ENCODE data around the gene PKP3.
"Not testable (repeated sequence)": the region's sequence is repeated elsewhere in the genome, so short reads cannot be mapped to it uniquely, and the experiment has no call there.

PKP3 gene

GRCh38 chr11:394858-395655 lies 1.0 kb downstream of the PKP3 start:
- no peak for DNase-seq (ENCODE audit: low read depth)

- no peak for DNase-seq (ENCODE audit: low read depth)
Measured at GRCh38 chr11:395866-396265, 1.9 kb downstream of the PKP3 start.

- DNase-seq (ENCODE audit: low read depth), result no peak
Measured at GRCh38 chr11:396511-396947, 2.5 kb downstream of the PKP3 start.

GRCh38 chr11:396948-397548 lies 3.0 kb downstream of the PKP3 start:
- no peak for DNase-seq (ENCODE audit: low read depth)

DNA sequence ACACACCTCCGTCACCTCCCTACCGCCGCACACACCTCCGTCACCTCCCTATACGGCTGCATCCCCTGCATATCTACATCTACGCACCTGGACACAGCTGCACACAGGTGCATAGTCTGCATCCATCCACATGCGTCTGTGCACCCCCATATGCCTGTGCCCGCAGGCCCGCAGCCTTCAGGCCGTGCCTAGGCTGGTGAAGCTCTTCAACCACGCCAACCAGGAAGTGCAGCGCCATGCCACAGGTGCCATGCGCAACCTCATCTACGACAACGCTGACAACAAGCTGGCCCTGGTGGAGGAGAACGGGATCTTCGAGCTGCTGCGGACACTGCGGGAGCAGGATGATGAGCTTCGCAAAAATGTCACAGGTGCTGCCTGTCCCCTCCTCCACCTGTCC lies 4.8 kb downstream of the PKP3 start:
- no peak for DNase-seq (ENCODE audit: low read depth)

DNA sequence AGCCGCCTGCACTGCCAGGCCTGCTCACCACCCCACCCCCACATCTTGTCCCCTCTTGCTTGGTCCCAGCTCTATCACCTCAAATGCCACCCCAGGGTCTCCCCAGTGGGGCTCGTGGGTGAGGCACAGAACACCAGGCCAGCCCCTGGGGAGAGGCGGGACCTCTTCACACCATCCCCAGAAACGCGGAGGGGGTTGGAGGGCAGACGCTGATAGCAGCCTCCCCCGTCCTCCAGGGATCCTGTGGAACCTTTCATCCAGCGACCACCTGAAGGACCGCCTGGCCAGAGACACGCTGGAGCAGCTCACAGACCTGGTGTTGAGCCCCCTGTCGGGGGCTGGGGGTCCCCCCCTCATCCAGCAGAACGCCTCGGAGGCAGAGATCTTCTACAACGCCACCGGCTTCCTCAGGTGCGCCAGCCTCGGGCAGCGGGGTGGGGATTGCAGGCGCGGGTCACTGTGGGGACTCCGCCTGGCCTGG lies 5.8 kb downstream of the PKP3 start:
- DNase-seq (ENCODE audit: low read depth), result no peak

GRCh38 chr11:400241-400689 lies 6.3 kb downstream of the PKP3 start:
- DNase-seq (ENCODE audit: low read depth), result no peak

DNA sequence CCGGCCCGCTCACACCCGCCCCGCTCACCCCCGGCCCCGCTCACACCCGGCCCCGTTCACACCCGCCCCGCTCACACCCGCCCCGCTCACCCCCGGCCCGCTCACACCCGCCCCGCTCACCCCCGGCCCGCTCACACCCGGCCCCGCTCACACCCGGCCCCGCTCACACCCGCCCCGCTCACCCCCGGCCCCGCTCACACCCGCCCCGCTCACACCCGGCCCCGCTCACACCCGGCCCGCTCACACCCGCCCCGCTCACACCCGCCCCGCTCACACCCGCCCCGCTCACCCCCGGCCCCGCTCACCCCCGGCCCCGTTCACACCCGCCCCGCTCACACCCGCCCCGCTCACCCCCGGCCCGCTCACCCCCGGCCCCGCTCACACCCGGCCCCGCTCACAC lies 7.2 kb downstream of the PKP3 start:
- DNase-seq (ENCODE audit: low read depth), result not testable (repeated sequence)

DNA sequence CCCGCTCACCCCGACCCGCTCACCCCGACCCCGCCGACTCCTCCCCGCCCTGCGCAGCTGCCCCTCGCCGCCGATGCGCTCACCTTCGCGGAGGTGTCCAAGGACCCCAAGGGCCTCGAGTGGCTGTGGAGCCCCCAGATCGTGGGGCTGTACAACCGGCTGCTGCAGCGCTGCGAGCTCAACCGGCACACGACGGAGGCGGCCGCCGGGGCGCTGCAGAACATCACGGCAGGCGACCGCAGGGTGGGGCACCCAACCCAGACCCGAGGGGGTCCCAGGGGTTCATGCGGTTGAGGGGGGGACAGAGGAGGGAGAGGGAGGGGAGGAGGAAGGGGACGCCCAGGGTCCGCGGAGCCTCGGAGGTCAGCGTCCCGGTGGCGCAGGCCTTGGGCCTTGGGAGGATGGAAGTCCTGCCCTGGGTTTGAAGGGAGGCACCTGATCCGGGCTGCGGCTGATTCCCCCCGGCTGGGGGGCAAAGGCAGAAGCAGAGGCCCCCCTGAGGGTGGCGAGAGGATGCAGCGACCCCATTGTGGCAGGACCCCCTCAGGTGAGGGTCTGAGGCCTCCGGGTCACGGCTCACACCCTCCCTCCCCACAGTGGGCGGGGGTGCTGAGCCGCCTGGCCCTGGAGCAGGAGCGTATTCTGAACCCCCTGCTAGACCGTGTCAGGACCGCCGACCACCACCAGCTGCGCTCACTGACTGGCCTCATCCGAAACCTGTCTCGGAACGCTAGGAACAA lies 9.2 kb downstream of the PKP3 start:
- DNase-seq (ENCODE audit: low read depth), result no peak

GRCh38 chr11:403761-404431 lies 9.9 kb downstream of the PKP3 start:
- no peak for DNase-seq (ENCODE audit: low read depth)

DNA sequence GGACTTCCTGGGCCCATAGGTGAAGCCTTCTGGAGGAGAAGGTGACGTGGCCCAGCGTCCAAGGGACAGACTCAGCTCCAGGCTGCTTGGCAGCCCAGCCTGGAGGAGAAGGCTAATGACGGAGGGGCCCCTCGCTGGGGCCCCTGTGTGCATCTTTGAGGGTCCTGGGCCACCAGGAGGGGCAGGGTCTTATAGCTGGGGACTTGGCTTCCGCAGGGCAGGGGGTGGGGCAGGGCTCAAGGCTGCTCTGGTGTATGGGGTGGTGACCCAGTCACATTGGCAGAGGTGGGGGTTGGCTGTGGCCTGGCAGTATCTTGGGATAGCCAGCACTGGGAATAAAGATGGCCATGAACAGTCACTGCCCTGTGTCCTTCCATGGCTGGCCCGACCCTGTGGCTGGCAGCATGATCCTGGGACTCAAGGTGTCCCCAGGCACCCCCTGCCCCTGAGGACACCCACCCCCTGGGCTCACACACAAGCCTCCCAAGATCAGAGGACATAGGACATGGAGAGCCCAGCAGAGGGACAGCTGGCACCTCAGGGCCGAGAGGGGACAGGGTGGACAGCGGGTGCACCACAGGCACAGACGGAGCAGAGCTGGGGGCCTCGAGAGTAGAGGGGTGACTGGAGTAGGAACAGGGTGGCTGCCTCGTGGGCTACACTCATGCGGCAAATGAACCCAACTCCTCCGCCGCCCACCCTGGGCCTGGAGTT lies 10.7 kb downstream of the PKP3 start:
- DNase-seq (ENCODE audit: low read depth), result no peak

- DNase-seq (ENCODE audit: low read depth), result no peak
Measured at GRCh38 chr11:405323-405953, 11.4 kb downstream of the PKP3 start.

GRCh38 chr11:405954-406795 lies 12.2 kb downstream of the PKP3 start:
- DNase-seq (ENCODE audit: low read depth), result no peak

GRCh38 chr11:406796-407650 lies 13.0 kb downstream of the PKP3 start:
- DNase-seq (ENCODE audit: low read depth), result peak; percentile 75

GRCh38 chr11:407651-408123 lies 13.7 kb downstream of the PKP3 start:
- no peak for DNase-seq (ENCODE audit: low read depth)

DNA sequence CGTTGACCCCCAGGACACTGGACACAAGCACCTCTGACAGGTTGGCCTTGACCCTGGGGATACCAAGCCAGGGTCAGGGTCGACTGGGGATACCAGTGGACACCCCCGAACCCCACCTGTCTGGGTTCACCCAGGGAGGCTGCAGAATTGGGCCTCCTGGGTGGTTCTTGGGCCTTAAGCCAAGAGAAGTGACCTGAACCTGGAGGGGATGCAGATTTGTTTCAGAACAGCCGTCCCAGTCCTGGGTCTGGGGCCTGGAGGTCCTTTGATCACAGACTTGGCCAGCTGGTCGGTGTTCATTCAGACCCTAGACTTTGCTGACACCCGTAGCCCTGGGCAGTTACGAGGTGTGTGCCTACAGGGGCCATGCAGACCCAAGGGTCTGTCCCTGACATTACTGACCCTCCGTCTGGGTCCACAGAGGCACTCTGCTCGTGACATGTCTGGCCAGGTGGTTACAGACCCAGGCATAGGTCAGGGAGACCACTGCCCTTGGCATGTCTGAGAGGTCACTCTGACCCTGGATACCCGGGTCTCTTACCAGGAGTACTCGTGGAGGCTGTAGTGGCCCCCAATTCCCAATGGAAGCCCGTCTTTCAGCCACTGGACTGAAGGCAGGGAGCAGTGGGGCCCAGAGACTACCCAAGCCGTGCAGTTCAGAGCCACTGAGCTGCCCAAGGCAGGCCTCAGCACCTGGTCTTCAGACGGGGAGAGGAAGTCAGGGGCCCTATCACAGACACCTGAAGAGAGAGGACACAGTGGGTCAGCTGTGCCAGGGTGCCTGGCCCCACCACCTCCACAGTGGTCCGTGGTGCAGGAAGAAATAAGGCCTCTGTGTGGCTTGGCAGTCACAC lies 14.4 kb downstream of the PKP3 start:
- DNase-seq (ENCODE audit: low read depth), result no peak

GRCh38 chr11:409008-409599 lies 15.1 kb downstream of the PKP3 start:
- no peak for DNase-seq (ENCODE audit: low read depth)

Data from stimulated activated CD8-positive, alpha-beta memory T cell treated with anti-CD3 and anti-CD28 coated beads, Interleukin-15, amount 100 ng/mL, for 1 hour (primary cell).